HL-60/S4 treated with retinoic acid at 250 ng/mL for 4 days and 3 days (cell line): ENCODE measurements around the gene THRSP.
"Not testable (repeated sequence)": the region's sequence is repeated elsewhere in the genome, so short reads cannot be mapped to it uniquely, and the experiment has no call there.

Source experiments
- in situ Hi-C: fragments of 300-500 bp; cut with MboI; formaldehyde crosslinking; loops from 2 replicates; pipeline ENCODE4 v1.7.0; 2022; ENCODE audit warnings: low sequenced_read_pairs

THRSP gene

GRCh38 chr11:78038697-78039313 is 24.9 kb upstream of the THRSP start:
- in situ Hi-C loops: no loop called here

- in situ Hi-C loops: no loop called here
Observed at GRCh38 chr11:78039391-78039918, 24.2 kb upstream of the THRSP start.

DNA sequence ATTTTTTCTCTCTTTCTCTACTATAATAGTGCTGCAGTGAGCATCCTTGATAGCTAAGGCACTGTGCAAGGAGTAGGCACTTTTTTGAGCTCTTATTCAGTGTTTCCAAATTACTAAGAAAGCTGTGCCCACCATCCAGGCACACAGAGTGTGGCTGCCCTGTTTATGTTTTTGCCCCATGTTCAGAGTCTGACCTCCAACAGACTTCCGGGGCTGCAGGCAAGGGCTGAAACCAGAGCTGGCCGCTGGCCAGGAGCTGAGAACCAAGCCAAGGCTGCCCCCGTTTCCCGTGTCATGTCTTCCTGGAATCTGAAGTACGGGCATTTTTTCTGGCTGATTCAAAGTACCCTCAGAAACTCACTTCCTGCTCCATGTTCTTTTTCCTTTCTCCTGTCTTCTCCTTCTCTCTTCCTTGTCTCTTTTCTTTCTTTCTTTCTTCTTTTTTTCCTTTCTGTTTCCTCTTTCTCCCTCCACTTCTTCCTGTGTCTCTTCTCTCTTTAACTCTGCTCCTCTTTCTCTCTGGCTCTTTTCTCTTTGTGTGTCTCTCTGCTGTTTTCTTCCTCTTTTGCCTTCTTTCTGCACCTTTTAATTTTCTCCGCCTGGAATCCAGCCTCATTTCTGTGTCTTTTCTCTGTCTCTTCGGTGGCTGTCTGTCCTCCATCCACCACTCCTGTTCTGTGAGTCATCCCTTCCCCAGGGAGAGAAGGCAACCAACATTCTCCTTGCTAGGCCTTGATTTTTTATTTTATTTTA is 23.6 kb upstream of the THRSP start:
- in situ Hi-C loops: no loop called here

DNA sequence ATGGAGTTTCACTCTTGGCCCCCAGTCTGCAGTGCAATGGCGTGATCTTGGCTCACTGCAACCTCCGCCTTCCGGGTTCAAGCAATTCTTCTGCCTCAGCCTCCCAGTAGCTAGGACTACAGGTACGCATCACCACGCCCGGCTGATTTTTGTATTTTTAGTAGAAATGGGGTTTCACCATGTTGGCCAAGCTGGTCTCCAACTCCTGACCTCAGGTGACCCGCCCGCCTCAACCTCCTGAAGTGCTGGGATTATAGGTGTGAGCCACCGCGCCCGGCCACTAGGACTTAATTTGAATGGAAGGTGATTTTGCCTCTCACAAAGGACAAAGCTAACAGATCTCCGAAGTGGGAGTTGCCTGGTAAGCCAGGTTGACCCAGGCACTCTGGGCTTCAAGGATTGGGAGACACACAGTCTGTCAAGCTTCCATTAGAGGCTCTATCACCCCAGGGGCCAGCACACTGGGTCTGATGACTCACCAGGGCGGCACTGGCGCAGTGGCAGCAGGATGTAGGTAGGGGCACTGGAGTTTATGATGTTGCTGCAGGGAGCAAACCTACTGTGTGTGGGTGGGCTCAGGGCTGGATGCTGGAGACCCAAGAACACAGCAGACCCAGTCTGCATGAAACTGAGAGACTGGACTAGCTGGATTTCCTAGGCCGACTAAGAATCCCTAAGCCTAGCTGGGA is 22.8 kb upstream of the THRSP start:
- in situ Hi-C loops: no loop called here

GRCh38 chr11:78041380-78041719 is 22.3 kb upstream of the THRSP start:
- in situ Hi-C loops: not testable (repeated sequence)

GRCh38 chr11:78041843-78042440 is 21.7 kb upstream of the THRSP start:
- in situ Hi-C loops: no loop called here

GRCh38 chr11:78044706-78045105 is 19.0 kb upstream of the THRSP start:
- in situ Hi-C loops: no loop called here

GRCh38 chr11:78045851-78046485 is 17.7 kb upstream of the THRSP start:
- in situ Hi-C loops: no loop called here

- in situ Hi-C loops: no loop called here
Observed at GRCh38 chr11:78046486-78046854, 17.2 kb upstream of the THRSP start.

DNA sequence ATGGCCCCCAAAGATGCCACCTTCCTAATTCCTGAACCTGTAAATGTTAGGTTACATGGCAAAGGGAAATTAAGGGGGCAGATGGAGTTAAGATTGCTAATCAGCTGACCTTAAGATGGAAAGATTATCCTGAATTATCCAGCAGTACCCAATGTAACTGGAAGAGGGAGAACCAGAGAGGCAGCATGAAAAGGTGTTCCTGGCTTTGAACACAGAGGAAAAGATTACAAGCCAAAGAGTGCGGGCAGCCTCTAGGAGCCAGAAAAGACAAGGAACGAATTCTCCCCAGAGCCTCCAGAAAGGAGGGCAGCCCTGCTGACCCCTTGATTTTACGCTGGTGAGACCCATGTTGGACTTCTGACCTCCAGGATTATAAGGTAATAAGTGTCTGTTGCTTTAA is 15.1 kb upstream of the THRSP start:
- in situ Hi-C loops: no loop called here

GRCh38 chr11:78049348-78049747 is 14.3 kb upstream of the THRSP start:
- in situ Hi-C loops: no loop called here

GRCh38 chr11:78050964-78051831 is 12.5 kb upstream of the THRSP start:
- in situ Hi-C loops: no loop called here

DNA sequence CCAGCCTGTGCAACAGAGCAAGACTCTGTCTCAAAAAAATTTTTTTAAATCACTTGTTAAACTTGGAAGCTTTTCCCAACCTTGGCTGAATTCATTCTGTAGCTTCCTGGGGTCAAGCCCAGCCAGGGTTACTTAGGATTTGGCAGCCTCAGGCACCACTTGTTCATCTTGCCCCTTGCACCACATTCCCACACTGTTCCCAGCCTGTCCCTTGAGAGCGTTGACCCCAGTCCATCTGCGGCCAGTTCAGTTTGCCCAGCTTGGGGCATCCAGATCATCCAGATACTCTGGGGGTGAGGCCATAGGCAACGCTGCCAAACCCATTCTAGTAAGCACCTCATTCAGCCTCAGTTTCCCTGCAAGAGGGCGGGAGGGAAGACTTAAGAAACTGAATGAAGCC is 8.7 kb upstream of the THRSP start:
- in situ Hi-C loops: no loop called here

DNA sequence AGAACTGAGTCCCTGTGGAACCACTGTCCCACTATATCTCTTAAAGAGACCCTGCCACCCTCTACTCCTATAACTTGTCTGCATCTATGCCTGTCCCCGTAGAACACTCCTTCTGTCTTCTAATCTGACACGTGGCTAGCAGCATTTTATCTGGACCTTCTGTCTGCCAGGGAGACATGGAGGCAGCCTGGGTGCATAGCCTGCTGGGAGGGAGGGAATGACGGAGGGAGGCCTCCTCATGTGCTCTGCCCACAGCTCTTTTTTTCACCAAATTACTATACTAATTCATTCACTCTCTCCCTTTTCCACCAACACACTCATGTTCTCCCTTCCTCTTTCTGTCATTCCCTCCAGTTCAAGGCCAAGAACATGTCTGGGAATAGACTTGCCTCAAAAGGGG is 7.6 kb upstream of the THRSP start:
- in situ Hi-C loops: no loop called here

- in situ Hi-C loops: no loop called here
Observed at GRCh38 chr11:78057462-78058055, 6.1 kb upstream of the THRSP start.

DNA sequence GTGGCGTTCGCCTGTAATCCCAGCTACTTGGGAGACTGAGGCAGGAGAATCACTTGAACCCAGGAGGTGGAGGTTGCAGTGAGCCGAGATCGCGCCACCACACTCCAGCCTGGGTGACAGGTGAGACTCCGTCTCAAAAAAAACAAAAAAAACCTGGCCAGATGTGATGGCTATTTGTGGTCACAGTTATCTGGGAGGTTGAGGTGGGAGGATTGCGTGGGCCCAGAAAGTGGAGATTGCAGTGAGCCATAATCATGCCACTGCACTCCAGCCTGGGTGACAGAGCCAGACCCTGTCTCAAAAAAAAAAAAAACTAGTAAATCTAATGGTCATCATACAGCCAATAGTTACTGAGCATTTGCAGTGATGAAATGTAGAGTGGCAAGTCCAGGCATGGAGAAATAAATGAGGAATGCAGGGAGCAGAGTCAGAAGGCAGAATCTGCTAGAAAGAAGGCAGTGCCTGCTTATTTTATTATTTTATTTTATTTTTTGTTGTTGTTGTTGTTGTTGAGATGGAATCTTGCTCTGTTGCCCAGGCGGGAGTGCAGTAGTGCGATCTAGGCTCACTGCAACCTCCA is 3.8 kb upstream of the THRSP start:
- in situ Hi-C loops: not testable (repeated sequence)

DNA sequence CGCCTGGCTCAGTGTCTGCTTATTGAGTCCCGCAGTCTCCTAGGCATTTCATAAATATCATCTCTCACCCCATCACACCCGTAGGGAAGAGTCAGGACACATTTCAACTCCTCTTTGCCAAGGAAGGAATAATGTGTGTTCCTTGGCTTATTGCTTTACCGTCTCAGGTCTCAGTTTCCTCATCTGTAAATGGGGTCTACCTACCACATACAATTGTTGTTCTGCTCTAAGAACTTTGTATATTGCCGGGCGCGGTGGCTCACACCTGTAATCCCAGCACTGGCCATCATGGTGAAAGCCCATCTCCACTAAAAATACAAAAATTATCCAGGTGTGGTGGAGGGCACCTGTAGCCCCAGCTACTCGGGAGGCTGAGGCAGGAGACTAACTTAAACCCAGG is 3.1 kb upstream of the THRSP start:
- in situ Hi-C loops: no loop called here

DNA sequence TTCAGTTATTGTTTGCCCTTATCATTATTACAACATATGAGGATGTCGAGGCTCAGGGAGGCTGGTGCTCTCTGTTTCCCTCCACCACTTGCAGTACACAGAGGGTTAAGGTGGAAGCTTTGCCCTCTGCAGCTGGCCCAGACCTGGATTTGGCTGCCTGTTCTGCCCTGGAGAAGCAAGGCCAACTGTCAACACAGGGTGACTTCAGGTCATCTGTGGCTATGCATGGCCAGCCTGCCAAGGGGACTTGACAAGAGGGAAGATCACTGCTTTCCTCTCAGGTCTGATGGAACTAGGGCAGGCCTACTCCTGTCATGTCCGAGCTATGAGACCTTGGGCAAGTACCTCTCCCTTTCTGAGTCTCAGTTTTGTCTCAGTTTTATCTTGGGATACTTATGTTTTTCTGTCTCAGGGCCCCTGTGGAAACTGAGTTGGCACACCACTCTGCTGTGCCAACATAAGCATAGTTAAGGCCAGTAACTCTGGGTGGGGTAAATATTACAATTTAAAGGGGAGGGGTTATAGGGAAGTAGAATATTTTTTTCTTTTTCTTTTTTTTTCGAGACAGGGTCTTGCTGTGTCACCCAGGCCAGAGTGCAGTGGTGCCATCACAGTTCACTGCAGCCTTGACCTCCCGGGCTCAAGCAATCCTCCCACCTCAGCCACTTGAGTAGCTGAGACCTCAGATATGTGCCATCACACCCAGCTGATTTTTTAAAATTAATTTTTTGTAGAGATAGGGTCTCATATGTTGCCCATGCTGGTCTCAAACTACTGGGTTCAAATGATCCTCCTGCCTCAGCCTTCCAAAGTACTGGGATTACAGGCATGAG is 2.4 kb upstream of the THRSP start:
- in situ Hi-C loops: no loop called here

- in situ Hi-C loops: no loop called here
Observed at GRCh38 chr11:78061921-78062311, 1.7 kb upstream of the THRSP start.
